ENCODE results near the gene VAC14. TPM values are rescaled to one million over a fixed set of nuclear protein-coding genes. Genes with fewer than 3 reads are reported as not detected.

VAC14 gene
- total RNA-seq, 4 donors from 2014 or later = 18.6 to 32.2 (median 25.9) TPM

GRCh38 chr16:70784692-70785555, 16.0 kb downstream of the VAC14 start:
- DNase-seq = no peak
- no peak overlapping the region for H3K4me3 ChIP-seq
- peaks cover 41 to 82% (median 56%) of the 10 kb centered on the region in 3 donors for H3K36me3 ChIP-seq
- peaks cover 0 to 12% (median 0%) of the 10 kb centered on the region in 3 donors for H3K4me1 ChIP-seq
- WGBS, 2 donors = 82 to 91% methylated on average over 12 to 15 of the region's 21 CpGs
- TF ChIP-seq POLR2A (IDR thresholded peaks at IDR 0.05) = no peak
- TF ChIP-seq CTCF (IDR thresholded peaks at IDR 0.05) = no peak
- no peaks in the 10 kb centered on the region for H3K9me3 ChIP-seq
- intact Hi-C loops (cut with DNase I) = no loop called here
- H3K27ac ChIP-seq = no peak overlapping the region
- no peaks in the 10 kb centered on the region for H3K27me3 ChIP-seq

GRCh38 chr16:70782237-70782636, 18.7 kb downstream of the VAC14 start:
- TF ChIP-seq POLR2A (IDR thresholded peaks at IDR 0.05) = no peak
- TF ChIP-seq CTCF (IDR thresholded peaks at IDR 0.05) = no peak
- Histone ChIP-seq H3K4me3 (no peak overlapping the region), H3K9me3 (no peaks in the 10 kb centered on the region), H3K4me1 (peaks cover 0 to 12% (median 0%) of the 10 kb centered on the region in 3 donors), H3K36me3 (peaks cover 41 to 98% (median 56%) of the 10 kb centered on the region in 3 donors), H3K27ac (no peak overlapping the region), H3K27me3 (no peaks in the 10 kb centered on the region)
- no peak for DNase-seq
- WGBS, 2 donors = 100% methylated on average over 2 of the region's 3 CpGs
- intact Hi-C loops (cut with DNase I) = no loop called here

- Histone ChIP-seq H3K9me3 (no peaks in the 10 kb centered on the region), H3K27me3 (no peaks in the 10 kb centered on the region), H3K4me1 (peaks cover 0 to 12% (median 0%) of the 10 kb centered on the region in 3 donors), H3K4me3 (no peak overlapping the region), H3K36me3 (peaks cover 41 to 99% (median 56%) of the 10 kb centered on the region in 3 donors), H3K27ac (no peak overlapping the region)
- WGBS, 2 donors = 89 to 100% methylated on average over 3 of the region's 14 CpGs
- intact Hi-C loops (cut with DNase I) = no loop called here
- TF ChIP-seq POLR2A (IDR thresholded peaks at IDR 0.05) = no peak
- no peak for TF ChIP-seq CTCF (IDR thresholded peaks at IDR 0.05)
- no peak for DNase-seq
Observed at GRCh38 chr16:70781800-70782199, 19.2 kb downstream of the VAC14 start.

- intact Hi-C loops (cut with DNase I) = no loop called here
- no peak for DNase-seq
- peaks cover 41 to 90% (median 51%) of the 10 kb centered on the region in 3 donors for H3K36me3 ChIP-seq
- H3K9me3 ChIP-seq = no peaks in the 10 kb centered on the region
- H3K27ac ChIP-seq = no peak overlapping the region
- no peak overlapping the region for H3K4me3 ChIP-seq
- no peaks in the 10 kb centered on the region for H3K27me3 ChIP-seq
- 89 to 100% methylated on average over 2 of the region's 10 CpGs for WGBS, 2 donors
- TF ChIP-seq CTCF (IDR thresholded peaks at IDR 0.05) = no peak
- TF ChIP-seq POLR2A (IDR thresholded peaks at IDR 0.05) = no peak
- peaks cover 0 to 12% (median 0%) of the 10 kb centered on the region in 3 donors for H3K4me1 ChIP-seq
Observed at GRCh38 chr16:70780546-70780945, 20.4 kb downstream of the VAC14 start.

DNA sequence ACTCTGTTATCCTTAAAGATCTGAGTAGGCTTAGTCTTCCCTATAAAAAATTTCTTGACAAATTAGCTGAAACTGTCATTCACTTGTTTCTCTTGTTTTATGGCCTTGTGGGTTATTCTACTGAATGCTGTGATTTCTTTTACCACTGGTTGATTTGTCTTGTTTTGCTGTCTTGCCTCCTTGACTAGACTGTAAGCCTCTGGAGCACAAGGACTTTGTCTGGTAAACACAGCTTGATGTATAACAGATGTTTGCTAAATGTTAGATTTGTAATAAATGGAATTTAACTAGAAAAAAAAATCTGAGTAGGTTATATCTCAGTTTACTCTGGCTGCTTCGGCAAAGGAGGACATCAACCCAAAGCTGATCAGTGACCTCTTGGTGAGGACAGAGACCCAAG, 21.6 kb downstream of the VAC14 start:
- no peaks in the 10 kb centered on the region for H3K9me3 ChIP-seq
- TF ChIP-seq CTCF (IDR thresholded peaks at IDR 0.05) (no peak), POLR2A (IDR thresholded peaks at IDR 0.05) (no peak)
- intact Hi-C loops (cut with DNase I) = no loop called here
- H3K27ac ChIP-seq = peak overlapping the region in 1 of 4 donors; percentile 21
- DNase-seq = no peak
- peaks cover 0 to 12% (median 0%) of the 10 kb centered on the region in 3 donors for H3K4me1 ChIP-seq
- 73 to 85% methylated on average over 1 of the region's 1 CpG for WGBS, 2 donors
- no peaks in the 10 kb centered on the region for H3K27me3 ChIP-seq
- peaks cover 34 to 90% (median 43%) of the 10 kb centered on the region in 3 donors for H3K36me3 ChIP-seq
- no peak overlapping the region for H3K4me3 ChIP-seq

Data from esophagus squamous epithelium (tissue), 5 donors.